HG02840 (cell line): Measurements from ENCODE around the gene ECPAS.
"Not testable (repeated sequence)": the region's sequence is repeated elsewhere in the genome, so short reads cannot be mapped to it uniquely, and the experiment has no call there.

ENCODE experiments used
- ATAC-seq: cut with Tn5 transposase; IDR thresholded peaks from one replicate; pipeline ENCODE4 v1.9.1; 2021; ENCODE audit warnings: mild to moderate bottlenecking, moderate library complexity, moderate number of reproducible peaks; ENCODE audit not compliant: unreplicated experiment, low FRiP score

ECPAS gene

GRCh38 chr9:111481885-111482636 lies 2.1 kb downstream of the ECPAS start:
- no peak for ATAC-seq

GRCh38 chr9:111477677-111478076 lies 6.5 kb downstream of the ECPAS start:
- ATAC-seq, result no peak

GRCh38 chr9:111475195-111475594 lies 9.0 kb downstream of the ECPAS start:
- ATAC-seq, result no peak

GRCh38 chr9:111474385-111474784 lies 9.8 kb downstream of the ECPAS start:
- no peak for ATAC-seq

GRCh38 chr9:111467778-111468367 lies 16.3 kb downstream of the ECPAS start:
- no peak for ATAC-seq

- ATAC-seq, result no peak
Measured at GRCh38 chr9:111463048-111463447, 21.1 kb downstream of the ECPAS start.

- ATAC-seq, result no peak
Measured at GRCh38 chr9:111458139-111459009, 25.8 kb downstream of the ECPAS start.

- ATAC-seq, result no peak
Measured at GRCh38 chr9:111456529-111456928, 27.7 kb downstream of the ECPAS start.

GRCh38 chr9:111455638-111456037 lies 28.5 kb downstream of the ECPAS start:
- no peak for ATAC-seq

- no peak for ATAC-seq
Measured at GRCh38 chr9:111454751-111455150, 29.4 kb downstream of the ECPAS start.

GRCh38 chr9:111451570-111451969 lies 32.6 kb downstream of the ECPAS start:
- ATAC-seq, result no peak

GRCh38 chr9:111450124-111450523 lies 34.1 kb downstream of the ECPAS start:
- ATAC-seq, result no peak

- no peak for ATAC-seq
Measured at GRCh38 chr9:111449705-111450104, 34.5 kb downstream of the ECPAS start.

GRCh38 chr9:111445799-111446198 lies 38.4 kb downstream of the ECPAS start:
- ATAC-seq, result not testable (repeated sequence)

- no peak for ATAC-seq
Measured at GRCh38 chr9:111443454-111443853, 40.7 kb downstream of the ECPAS start.

- ATAC-seq, result no peak
Measured at GRCh38 chr9:111442360-111443027, 41.7 kb downstream of the ECPAS start.

GRCh38 chr9:111440226-111440625 lies 44.0 kb downstream of the ECPAS start:
- no peak for ATAC-seq

GRCh38 chr9:111438541-111439235 lies 45.5 kb downstream of the ECPAS start:
- ATAC-seq, result no peak

- no peak for ATAC-seq
Measured at GRCh38 chr9:111436571-111436970, 47.6 kb downstream of the ECPAS start.

GRCh38 chr9:111433082-111433481 lies 51.1 kb downstream of the ECPAS start:
- ATAC-seq, result no peak
